AG04449 (cell line): ENCODE results near the gene ACTL10.

Experiments
- CTCF ChIA-PET: fragments of 350-600 bp; formaldehyde crosslinking; extraction: SDS; loops from one replicate; lab custom pipeline; 2021; ENCODE audit warnings: antibody characterized with exemption; lab: Yijun Ruan, JAX
- POLR2A ChIA-PET: fragments of 400-600, 350-600 bp; formaldehyde crosslinking; extraction: SDS; loops from one replicate; lab custom pipeline; 2020; ENCODE audit warnings: antibody characterized with exemption, inconsistent platforms; lab: Yijun Ruan, JAX
- DNase-seq: peaks from one replicate; pipeline ENCODE4 v3.0.0-alpha.2; 2010; ENCODE audit warnings: low read depth, low spot score
- H3K4me3 ChIP-seq: 2 replicates; pipeline ENCODE4 v1.5.1; 2011; ENCODE audit warnings: low read depth, mild to moderate bottlenecking, control low read depth, low read length
- CTCF ChIP-seq: IDR thresholded peaks from one replicate; pipeline ENCODE4 v1.5.1; 2011; ENCODE audit warnings: mild to moderate bottlenecking, moderate library complexity, low read length, control low read depth, inconsistent platforms; ENCODE audit not compliant: insufficient read depth; ENCODE audit errors: missing control alignments

The ACTL10 gene

GRCh38 chr20:33681728-33682353 is 15.1 kb downstream of the ACTL10 start:
- POLR2A ChIA-PET = interaction anchor here (0.9 kb wide), 1 partner anchor 17 kb away, joined by 3 read pairs; no protein-coding TSS in a partner anchor
- no peak for DNase-seq
- no peak overlapping the region for H3K4me3 ChIP-seq
- TF ChIP-seq CTCF = no peak
- CTCF ChIA-PET = interaction anchor here (1.2 to 5.3 kb wide), 2 partner anchors 13 kb away, joined by 4 to 40 read pairs; partner anchors contain the start of gene ACTL10

- DNase-seq = no peak
- peak overlapping the region; percentile 49 for H3K4me3 ChIP-seq
- ChIA-PET POLR2A (no interaction called here), CTCF (interaction anchor here (0.9 to 1.1 kb wide), 4 partner anchors 9 to 18 kb away, joined by 3 to 5 read pairs (median 3); partner anchors contain the start of gene ACTL10)
- no peak for TF ChIP-seq CTCF
These were observed 18.0 kb downstream of the ACTL10 start for GRCh38 chr20:33684533-33685327.

- no peak for DNase-seq
- no peak for TF ChIP-seq CTCF
- ChIA-PET CTCF (interaction anchor here (1.1 kb wide), 2 partner anchors 10 to 17 kb away, joined by 3 to 5 read pairs; no protein-coding TSS in a partner anchor), POLR2A (no interaction called here)
- H3K4me3 ChIP-seq = peak overlapping the region; percentile 49
These were observed 18.8 kb downstream of the ACTL10 start for GRCh38 chr20:33685328-33686099.

GRCh38 chr20:33686100-33686983 is 19.6 kb downstream of the ACTL10 start, which contains the start of gene E2F1:
Gene E2F1, minus strand, starts transcription at chr20:33686385. Its CDS starts 121 bp downstream, at chr20:33686264.
- DNase-seq = no peak
- ChIA-PET POLR2A (no interaction called here), CTCF (interaction anchor here (0.8 to 2.6 kb wide), 7 partner anchors 9 to 18 kb away, joined by 3 to 18 read pairs (median 3); partner anchors contain the start of gene ACTL10)
- TF ChIP-seq CTCF = peak; percentile 42
- H3K4me3 ChIP-seq = peak within 1 kb of the TSS; percentile 56

- no peak overlapping the region; the same call in 1 of the 2 replicates for H3K4me3 ChIP-seq
- ChIA-PET POLR2A (no interaction called here), CTCF (interaction anchor here (0.8 to 2.6 kb wide), 6 partner anchors 10 to 19 kb away, joined by 3 to 18 read pairs (median 4); partner anchors contain the start of gene ACTL10)
- no peak for TF ChIP-seq CTCF
- DNase-seq = no peak
These were observed 20.2 kb downstream of the ACTL10 start for GRCh38 chr20:33686984-33687366.
